Keratinocyte (primary cell): ENCODE results near the gene SLC3A2. TPM values are rescaled to one million over a fixed set of nuclear protein-coding genes. Genes with fewer than 3 reads are reported as not detected.

Experiments used
- DNase-seq: peaks from one replicate; pipeline ENCODE4 v3.0.0-alpha.2; 2011; ENCODE audit warnings: low read depth, missing footprints, low spot score
- FAIRE-seq: peaks from 2 replicates; lab custom pipeline; 2011; peaks lifted over from hg19 to GRCh38; lab: Jason Lieb, UNC
- H2AFZ ChIP-seq: 2 replicates; pipeline ENCODE4 v1.6.0; 2012; ENCODE audit warnings: low read length, control low read depth, inconsistent platforms; ENCODE audit not compliant: control insufficient read depth
- H3K27ac ChIP-seq: 2 replicates; pipeline ENCODE4 v1.5.1; 2011; ENCODE audit warnings: low read length; ENCODE audit not compliant: control insufficient read depth, insufficient read depth
- H3K27me3 ChIP-seq: 3 replicates; pipeline ENCODE4 v1.6.0; 2011; ENCODE audit warnings: low read length; ENCODE audit not compliant: control insufficient read depth, insufficient read depth; ENCODE audit errors: extremely low read depth
- H3K36me3 ChIP-seq, 2 experiments: 2 replicates in 1 of 2; 3 replicates in 1 of 2; pipeline ENCODE4 v1.5.1; 2011; ENCODE audit warnings: low read length in 2 of 2, mild to moderate bottlenecking in 1 of 2; ENCODE audit not compliant: control insufficient read depth in 2 of 2, insufficient read depth in 2 of 2; ENCODE audit errors: extremely low read depth in 1 of 2
- H3K4me1 ChIP-seq: 3 replicates; pipeline ENCODE4 v1.5.1; 2011; ENCODE audit warnings: low read length; ENCODE audit not compliant: control insufficient read depth, insufficient read depth; ENCODE audit errors: extremely low read depth
- H3K4me2 ChIP-seq: 3 replicates; pipeline ENCODE4 v1.6.0; 2011; ENCODE audit warnings: low read depth, low read length; ENCODE audit not compliant: control insufficient read depth, insufficient read depth; ENCODE audit errors: extremely low read depth
- H3K4me3 ChIP-seq, 3 experiments: fragments of 200-600 bp in 1 of 3; sonication (generic) in 1 of 3; 2 replicates in 2 of 3; 3 replicates in 1 of 3; pipeline ENCODE4 v1.5.1; 2011 to 2016; ENCODE audit warnings: low read length in 3 of 3, mild to moderate bottlenecking in 3 of 3, control low read depth in 2 of 3, inconsistent platforms in 1 of 3, low read depth in 1 of 3, mixed read lengths in 1 of 3, mixed run types in 1 of 3, moderate library complexity in 1 of 3; ENCODE audit not compliant: control insufficient read depth in 2 of 3, insufficient read depth in 2 of 3; ENCODE audit errors: extremely low read depth in 1 of 3
- H3K79me2 ChIP-seq: 2 replicates; pipeline ENCODE4 v1.6.0; 2012; ENCODE audit warnings: low read length; ENCODE audit not compliant: control insufficient read depth, insufficient read depth
- H3K9ac ChIP-seq: 3 replicates; pipeline ENCODE4 v1.6.0; 2011; ENCODE audit warnings: low read length; ENCODE audit not compliant: control insufficient read depth, insufficient read depth; ENCODE audit errors: extremely low read depth
- H3K9me1 ChIP-seq: 3 replicates; pipeline ENCODE4 v1.6.0; 2011; ENCODE audit warnings: low read length; ENCODE audit not compliant: control insufficient read depth, insufficient read depth; ENCODE audit errors: extremely low read depth
- H3K9me3 ChIP-seq: 2 replicates; pipeline ENCODE4 v1.5.1; 2012; ENCODE audit warnings: low read depth, low read length; ENCODE audit not compliant: control insufficient read depth
- H4K20me1 ChIP-seq: 3 replicates; pipeline ENCODE4 v1.6.0; 2011; ENCODE audit warnings: low read length; ENCODE audit not compliant: control insufficient read depth, insufficient read depth; ENCODE audit errors: extremely low read depth
- CTCF ChIP-seq, 3 experiments: IDR thresholded peaks in 1 of 3; conservative IDR thresholded peaks in 1 of 3; optimal IDR thresholded peaks in 1 of 3; 2 replicates in 2 of 3; 3 replicates in 1 of 3; pipeline versions ENCODE3 to v1.5.1; 2011; ENCODE audit warnings: low read length in 3 of 3, mild to moderate bottlenecking in 3 of 3, moderate library complexity in 2 of 3, control low read depth in 1 of 3, inconsistent platforms in 1 of 3; ENCODE audit not compliant: insufficient read depth in 2 of 3; ENCODE audit errors: extremely low read depth in 1 of 3
- EZH2 ChIP-seq: IDR thresholded peaks from one replicate; pipeline ENCODE4 v1.6.1; 2012; ENCODE audit warnings: inconsistent platforms, mild to moderate bottlenecking, low read length, moderate library complexity
- dilution Hi-C: fragments of 300-500 bp; cut with MboI; formaldehyde crosslinking; loops from one replicate; pipeline ENCODE4 v1.7.0; 2020; ENCODE audit warnings: low sequenced_read_pairs; ENCODE audit not compliant: extremely low pct_ligation_motif_present
- polyA plus RNA-seq, 5 experiments: library from polyadenylated mRNA; depleted of rRNA in 3 of 5; stranded (reverse) in 3 of 5; stranded (forward) in 1 of 5; unstranded in 1 of 5; fragments of >200 nt; gene quantifications; 1 replicate in 1 of 5; 2 replicates in 3 of 5; 3 replicates in 1 of 5; pipeline versions ENCODE4 v1.2.1 to v1.2.3, GENCODE V29; 2011 to 2012; ENCODE audit warnings: missing spikeins in 2 of 5, low read depth in 1 of 5, low replicate concordance in 1 of 5

The SLC3A2 gene
- polyA plus RNA-seq, 1 donor (not counting 4 experiments of a cell fraction or from before 2014, with no cell fraction given): 469 TPM

GRCh38 chr11:62852523-62853188, 28.0 kb upstream of the SLC3A2 start:
- peaks cover 27 to 37% of the 10 kb centered on the region in 2 experiments for H3K36me3 ChIP-seq
- no peak for FAIRE-seq

GRCh38 chr11:62853279-62853965, 27.3 kb upstream of the SLC3A2 start:
- dilution Hi-C loops: no loop called here
- no peak for DNase-seq

More at GRCh38 chr11:62852523-62853188, 28.0 kb upstream of the SLC3A2 start:
- DNase-seq: no peak
- peak overlapping the region in 1 of 3 experiments; percentile 100 for H3K4me3 ChIP-seq
- H4K20me1 ChIP-seq: peaks cover 34% of the 10 kb centered on the region
- H3K4me1 ChIP-seq: peaks cover 27% of the 10 kb centered on the region
- H3K4me2 ChIP-seq: peak overlapping the region; percentile 87
- no peaks in the 10 kb centered on the region for H3K9me1 ChIP-seq
- no peak overlapping the region for H3K9ac ChIP-seq
- H3K27me3 ChIP-seq: no peaks in the 10 kb centered on the region
- dilution Hi-C loops: no loop called here
- H3K27ac ChIP-seq: no peak overlapping the region
- TF ChIP-seq EZH2: no peak
- no peak for TF ChIP-seq CTCF (optimal IDR thresholded peaks at IDR 0.05 in 1 of 3, IDR thresholded peaks at IDR 0.05 in 1 of 3, conservative IDR thresholded peaks at IDR 0.05 in 1 of 3; ENCODE audit: extremely low read depth in 1 of 3, insufficient read depth in 2 of 3, low read length in 3 of 3)
- H3K9me3 ChIP-seq: no peaks in the 10 kb centered on the region
- peaks cover 38% of the 10 kb centered on the region for H3K79me2 ChIP-seq
- H2AFZ ChIP-seq: no peak overlapping the region

More at GRCh38 chr11:62853279-62853965, 27.3 kb upstream of the SLC3A2 start:
- Histone ChIP-seq H3K27ac (peak overlapping the region; percentile 95), H3K9me3 (no peaks in the 10 kb centered on the region), H3K4me2 (peak overlapping the region; percentile 87), H3K9ac (peak overlapping the region; percentile 100), H4K20me1 (peaks cover 34% of the 10 kb centered on the region), H3K4me3 (peak overlapping the region; percentile 72 to 100 (median 100)), H3K9me1 (no peaks in the 10 kb centered on the region), H3K4me1 (peaks cover 35% of the 10 kb centered on the region), H3K79me2 (peaks cover 38% of the 10 kb centered on the region), H3K36me3 (peaks cover 27 to 37% of the 10 kb centered on the region in 2 experiments), H3K27me3 (no peaks in the 10 kb centered on the region), H2AFZ (no peak overlapping the region)
- no peak for FAIRE-seq
- TF ChIP-seq EZH2 (no peak), CTCF (optimal IDR thresholded peaks at IDR 0.05 in 1 of 3, IDR thresholded peaks at IDR 0.05 in 1 of 3, conservative IDR thresholded peaks at IDR 0.05 in 1 of 3; ENCODE audit: extremely low read depth in 1 of 3, insufficient read depth in 2 of 3, low read length in 3 of 3) (no peak)
